H9 (cell line): ENCODE measurements around the gene WBP1L. TPM values are rescaled to one million over a fixed set of nuclear protein-coding genes. Genes with fewer than 3 reads are reported as not detected.

Experiments used
- DNase-seq: peaks from one replicate; pipeline ENCODE4 v3.0.0-alpha.2; 2017
- H2AFZ ChIP-seq: one replicate; pipeline ENCODE4 v1.6.1; 2013; ENCODE audit warnings: mild to moderate bottlenecking, low read length, control low read depth, moderate library complexity
- H2AK5ac ChIP-seq: 2 replicates; pipeline ENCODE4 v1.6.1; 2013; ENCODE audit warnings: low read length, control low read depth, mixed read lengths; ENCODE audit not compliant: insufficient read length
- H2BK120ac ChIP-seq: one replicate; pipeline ENCODE4 v1.6.1; 2013; ENCODE audit warnings: low read depth, mild to moderate bottlenecking, low read length, control low read depth, inconsistent platforms; ENCODE audit not compliant: poor library complexity, severe bottlenecking
- H2BK12ac ChIP-seq: 2 replicates; pipeline ENCODE4 v1.6.1; 2013; ENCODE audit warnings: low read length, control low read depth, mixed read lengths, low read depth; ENCODE audit not compliant: insufficient read length
- H2BK15ac ChIP-seq: 2 replicates; pipeline ENCODE4 v1.6.1; 2013; ENCODE audit warnings: low read depth, low read length, control low read depth
- H2BK20ac ChIP-seq: one replicate; pipeline ENCODE4 v1.6.1; 2013; ENCODE audit warnings: low read depth, mild to moderate bottlenecking, low read length, control low read depth, inconsistent platforms; ENCODE audit not compliant: poor library complexity, severe bottlenecking
- H2BK5ac ChIP-seq: 2 replicates; pipeline ENCODE4 v1.6.1; 2013; ENCODE audit warnings: low read length, control low read depth, mixed read lengths; ENCODE audit not compliant: insufficient read length
- H3K14ac ChIP-seq: 2 replicates; pipeline ENCODE4 v1.6.1; 2013; ENCODE audit warnings: low read length, control low read depth; ENCODE audit not compliant: insufficient read depth
- H3K18ac ChIP-seq: 2 replicates; pipeline ENCODE4 v1.6.1; 2013; ENCODE audit warnings: low read depth, mild to moderate bottlenecking, mixed read lengths, low read length, control low read depth; ENCODE audit not compliant: insufficient read length
- H3K23ac ChIP-seq: 2 replicates; pipeline ENCODE4 v1.6.1; 2013; ENCODE audit warnings: low read length, control low read depth, mixed read lengths, low read depth; ENCODE audit not compliant: insufficient read length
- H3K23me2 ChIP-seq: 2 replicates; pipeline ENCODE4 v1.6.1; 2013; ENCODE audit warnings: low read depth, mild to moderate bottlenecking, mixed read lengths, low read length, control low read depth; ENCODE audit not compliant: insufficient read length, poor library complexity, severe bottlenecking
- H3K27ac ChIP-seq: 2 replicates; pipeline ENCODE4 v1.5.1; 2013; ENCODE audit warnings: low read length, control low read depth, mixed read lengths, low read depth; ENCODE audit not compliant: insufficient read length
- H3K27me3 ChIP-seq: 2 replicates; pipeline ENCODE4 v1.6.1; 2013; ENCODE audit warnings: low read length, control low read depth, inconsistent platforms; ENCODE audit not compliant: insufficient read depth
- H3K4ac ChIP-seq: 2 replicates; pipeline ENCODE4 v1.6.1; 2013; ENCODE audit warnings: low read depth, mild to moderate bottlenecking, control low read depth, inconsistent platforms, low read length, moderate library complexity
- H3K4me1 ChIP-seq: 2 replicates; pipeline ENCODE4 v1.6.1; 2013; ENCODE audit warnings: low read length, control low read depth, inconsistent platforms; ENCODE audit not compliant: insufficient read depth
- H3K4me2 ChIP-seq: 2 replicates; pipeline ENCODE4 v1.6.1; 2013; ENCODE audit warnings: low read length, control low read depth, mixed read lengths; ENCODE audit not compliant: insufficient read length, insufficient read depth
- H3K56ac ChIP-seq: 2 replicates; pipeline ENCODE4 v1.6.1; 2013; ENCODE audit warnings: low read depth, mild to moderate bottlenecking, mixed read lengths, low read length, control low read depth; ENCODE audit not compliant: insufficient read length
- H3K79me1 ChIP-seq: 2 replicates; pipeline ENCODE4 v1.6.1; 2013; ENCODE audit warnings: low read depth, mild to moderate bottlenecking, moderate library complexity, low read length, control low read depth, inconsistent platforms; ENCODE audit not compliant: insufficient read depth, poor library complexity, severe bottlenecking
- H3K79me2 ChIP-seq: 2 replicates; pipeline ENCODE4 v1.6.1; 2013; ENCODE audit warnings: low read length, control low read depth, inconsistent platforms; ENCODE audit not compliant: insufficient read depth
- H3K9ac ChIP-seq: 2 replicates; pipeline ENCODE4 v1.6.1; 2013; ENCODE audit warnings: low read length, control low read depth, mixed read lengths; ENCODE audit not compliant: insufficient read length; ENCODE audit errors: extremely low read depth
- H3K9me3 ChIP-seq: one replicate; pipeline ENCODE4 v1.6.1; 2013; ENCODE audit warnings: low read depth, low read length, inconsistent platforms; ENCODE audit not compliant: control insufficient read depth
- H3T11ph ChIP-seq: one replicate; pipeline ENCODE4 v1.6.1; 2013; ENCODE audit warnings: mild to moderate bottlenecking, low read length, control low read depth, inconsistent platforms
- H4K20me1 ChIP-seq: one replicate; pipeline ENCODE4 v1.6.1; 2013; ENCODE audit not compliant: control insufficient read depth, insufficient read length, insufficient read depth
- H4K5ac ChIP-seq: 2 replicates; pipeline ENCODE4 v1.6.1; 2013; ENCODE audit warnings: low read depth, mild to moderate bottlenecking, mixed read lengths, low read length, control low read depth; ENCODE audit not compliant: insufficient read length
- H4K8ac ChIP-seq: replicated peaks from 2 replicates; pipeline ENCODE4 v1.6.1; 2013; ENCODE audit warnings: low read length, control low read depth, mixed read lengths, low read depth; ENCODE audit not compliant: insufficient read length
- H4K91ac ChIP-seq: 2 replicates; pipeline ENCODE4 v1.6.1; 2013; ENCODE audit warnings: low read depth, mild to moderate bottlenecking, moderate library complexity, mixed read lengths, low read length, control low read depth; ENCODE audit not compliant: insufficient read length
- H3K27ac Mint-ChIP-seq, 3 experiments: 2 replicates in 2 of 3; 3 replicates in 1 of 3; pipeline ENCODE4 v1.8.0; 2020 to 2021; ENCODE audit warnings: mixed read lengths in 3 of 3, mild to moderate bottlenecking in 1 of 3, moderate library complexity in 1 of 3
- H3K27me3 Mint-ChIP-seq: 2 replicates; pipeline ENCODE4 v1.8.0; 2021; ENCODE audit warnings: low read depth, mild to moderate bottlenecking, moderate library complexity, mixed read lengths
- H3K36me3 Mint-ChIP-seq, 3 experiments: 2 replicates in 2 of 3; 3 replicates in 1 of 3; pipeline ENCODE4 v1.8.0; 2020 to 2021; ENCODE audit warnings: low read depth in 3 of 3, mixed read lengths in 3 of 3; ENCODE audit not compliant: insufficient read depth in 1 of 3
- H3K4me1 Mint-ChIP-seq, 2 experiments: 2 replicates each; pipeline ENCODE4 v1.8.0; 2020; ENCODE audit warnings: mixed read lengths in 2 of 2
- H3K4me3 Mint-ChIP-seq, 2 experiments: 2 replicates in 1 of 2; 3 replicates in 1 of 2; pipeline ENCODE4 v1.8.0; 2020 to 2021; ENCODE audit warnings: mild to moderate bottlenecking in 2 of 2, mixed read lengths in 2 of 2, moderate library complexity in 1 of 2
- H3K9me3 Mint-ChIP-seq, 2 experiments: 2 replicates in 1 of 2; 3 replicates in 1 of 2; pipeline ENCODE4 v1.8.0; 2020; ENCODE audit warnings: mild to moderate bottlenecking in 2 of 2, mixed read lengths in 2 of 2, moderate library complexity in 1 of 2
- CTCF ChIP-seq: fragments of 200-600 bp; sonication (generic); conservative IDR thresholded peaks from 3 replicates; pipeline ENCODE4 v1.8.0; 2021; ENCODE audit warnings: antibody characterized with exemption, mild to moderate bottlenecking
- WGBS: extraction: QIAGEN DNeasy Blood & Tissue Kit; methylation state at CpG from one replicate; pipeline ENCODE4 v1.1.7; 2013; ENCODE audit warnings: missing lambda C conversion rate, low lambda C conversion rate, mixed read lengths; ENCODE audit not compliant: insufficient read length; ENCODE audit errors: extremely low coverage; 5-methylcytosine and 5-hydroxymethylcytosine counted together
- total RNA-seq: library from RNA; stranded (reverse); gene quantifications from 2 replicates; pipeline ENCODE4 v1.2.1, GENCODE V29; 2021

WBP1L gene
- total RNA-seq, 1 experiment from 2014 or later, result 23.8 TPM

- no peak overlapping the region for H3T11ph ChIP-seq
- H3K4me2 ChIP-seq, result no peak overlapping the region
- H4K5ac ChIP-seq, result no peak overlapping the region
- H2BK15ac ChIP-seq, result no peak overlapping the region
- no peak for DNase-seq
- no peak overlapping the region for H4K8ac ChIP-seq
- no peak overlapping the region for H3K23ac ChIP-seq
- no peaks in the 10 kb centered on the region for H3K27me3 ChIP-seq
- H4K20me1 ChIP-seq, result no peaks in the 10 kb centered on the region
- no peak for TF ChIP-seq CTCF
- Mint-ChIP-seq H3K9me3 (peaks cover 13 to 16% of the 10 kb centered on the region in 2 experiments; a peak in 4 of 5 replicates), H3K36me3 (peaks cover 0 to 5% (median 0%) of the 10 kb centered on the region in 3 experiments; a peak in 2 of 7 replicates), H3K4me3 (no peak overlapping the region), H3K27me3 (no peaks in the 10 kb centered on the region), H3K4me1 (peaks cover 2 to 5% of the 10 kb centered on the region in 2 experiments; a peak in 1 of 4 replicates), H3K27ac (no peak overlapping the region)
- no peak overlapping the region for H3K18ac ChIP-seq
- no CpG with 5 or more reads among the region's 4 CpGs for WGBS
- no peak overlapping the region for H3K56ac ChIP-seq
- H3K27ac ChIP-seq, result no peak overlapping the region
- H2BK5ac ChIP-seq, result no peak overlapping the region
- H3K23me2 ChIP-seq, result no peaks in the 10 kb centered on the region
- H2AFZ ChIP-seq, result no peak overlapping the region
- H2AK5ac ChIP-seq, result no peak overlapping the region
- no peak overlapping the region for H3K4ac ChIP-seq
- H2BK12ac ChIP-seq, result no peak overlapping the region
- no peaks in the 10 kb centered on the region for H3K79me1 ChIP-seq
- no peak overlapping the region for H4K91ac ChIP-seq
- no peak overlapping the region for H2BK120ac ChIP-seq
- no peaks in the 10 kb centered on the region for H3K79me2 ChIP-seq
- H3K4me1 ChIP-seq, result no peaks in the 10 kb centered on the region
- H2BK20ac ChIP-seq, result no peak overlapping the region
- no peak overlapping the region for H3K9ac ChIP-seq
- no peak overlapping the region for H3K14ac ChIP-seq
- peaks cover 9% of the 10 kb centered on the region for H3K9me3 ChIP-seq
These were observed 80.9 kb downstream of the WBP1L start for GRCh38 chr10:102824664-102825063.
